HUDEP-2 (cell line): ENCODE measurements around the gene MVK.

Experiments
- DNase-seq, 76 experiments: peaks; one replicate each; lab custom pipeline; 2025; ENCODE audit not compliant: unreplicated experiment in 76 of 76; lab: John Stamatoyannopoulos, UW

MVK gene

GRCh38 chr12:109544955-109545531 lies 28.6 kb upstream of the MVK start:
- peak in 37 of 76 experiments; percentile 8 to 54 (median 22) for DNase-seq

DNA sequence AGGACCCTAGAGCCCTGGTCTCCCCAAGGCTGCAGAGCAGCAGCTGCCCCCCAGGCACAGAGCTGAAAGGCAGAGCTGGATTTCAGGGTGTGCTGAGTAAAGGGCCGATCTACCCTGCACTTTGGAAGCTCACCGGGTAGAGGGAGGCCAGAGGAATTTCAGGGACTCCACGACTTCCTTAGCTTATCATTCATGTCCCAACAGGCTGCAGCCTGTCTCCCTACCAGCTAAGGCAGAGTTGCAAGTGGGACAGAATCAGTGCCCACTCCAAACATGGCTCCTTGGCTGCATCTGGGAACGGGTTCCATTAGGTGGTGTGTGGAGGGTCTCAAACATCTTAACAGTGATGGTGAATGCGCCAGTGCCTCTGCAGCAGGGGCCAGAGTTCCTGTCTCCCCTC lies 27.8 kb upstream of the MVK start:
- no peak for DNase-seq

DNA sequence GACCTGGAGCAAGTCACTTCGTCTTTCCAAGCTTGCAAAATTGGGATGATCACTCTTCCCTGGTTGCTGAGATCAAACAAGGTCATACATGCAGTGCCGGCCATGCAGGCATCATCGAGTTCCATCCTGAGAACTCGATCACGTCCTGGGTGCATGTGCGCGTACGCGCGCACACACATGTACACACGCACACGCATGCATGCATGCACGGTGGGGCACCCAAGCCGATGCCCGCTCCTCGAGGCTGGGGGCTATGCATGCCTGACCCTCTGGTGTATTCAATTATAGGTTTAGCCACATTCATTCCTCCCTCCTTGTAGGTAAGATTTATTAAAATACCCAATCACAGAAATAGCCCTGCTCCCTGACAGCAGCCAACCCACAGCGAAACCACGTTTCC lies 26.3 kb upstream of the MVK start:
- DNase-seq: no peak

DNA sequence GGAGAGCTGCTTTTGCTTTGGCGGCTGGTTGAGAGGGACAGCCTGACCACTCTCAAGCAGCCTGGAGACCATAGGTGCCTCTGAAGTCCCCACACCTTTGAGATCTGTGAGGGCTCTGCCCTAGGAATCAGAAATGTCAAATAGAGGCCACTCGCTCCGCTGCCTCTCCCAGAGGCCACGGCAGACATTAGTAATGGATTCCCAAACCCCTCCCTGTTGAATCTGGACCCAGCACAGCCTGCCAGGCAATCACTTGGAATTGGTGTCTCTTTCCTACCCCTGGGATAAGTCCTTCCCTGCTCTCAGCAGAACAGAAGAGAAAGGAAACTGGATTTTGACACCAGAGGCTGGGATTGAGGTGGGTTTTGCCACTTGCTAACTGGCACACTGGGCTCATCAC lies 25.3 kb upstream of the MVK start:
- DNase-seq: no peak

DNA sequence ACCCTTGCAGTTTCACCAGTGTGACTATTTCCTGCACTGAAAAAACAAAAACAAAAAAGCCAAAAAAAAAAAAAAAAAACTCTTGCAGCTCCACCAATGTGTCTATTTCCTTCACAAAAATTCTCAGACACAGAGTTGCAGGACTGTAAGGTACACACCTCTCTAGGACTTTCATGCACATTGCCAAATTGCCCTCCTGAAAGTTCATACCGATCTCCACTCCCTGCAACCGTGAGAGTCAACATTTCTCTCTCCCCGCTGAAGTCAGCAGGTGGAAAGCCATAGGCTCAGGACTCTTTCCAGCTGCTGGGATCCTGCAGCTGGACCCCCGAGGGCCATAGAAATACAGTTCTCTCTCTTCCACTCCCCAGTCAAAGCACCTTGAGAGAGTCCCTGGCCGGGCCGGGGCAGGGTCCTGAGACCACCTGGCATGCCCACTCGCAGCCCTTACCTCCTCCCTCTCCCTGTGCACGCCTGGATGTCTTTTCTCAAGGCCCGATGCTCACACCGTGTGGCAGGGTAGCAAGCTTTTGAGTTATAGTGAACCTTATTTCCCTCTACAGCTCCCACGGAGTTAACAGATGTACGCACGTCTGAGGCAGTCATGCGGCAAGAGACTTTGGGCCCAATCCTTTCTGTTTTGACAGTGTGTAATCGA lies 23.9 kb upstream of the MVK start:
- DNase-seq: no peak

GRCh38 chr12:109550281-109550680 lies 23.3 kb upstream of the MVK start:
- no peak for DNase-seq

DNA sequence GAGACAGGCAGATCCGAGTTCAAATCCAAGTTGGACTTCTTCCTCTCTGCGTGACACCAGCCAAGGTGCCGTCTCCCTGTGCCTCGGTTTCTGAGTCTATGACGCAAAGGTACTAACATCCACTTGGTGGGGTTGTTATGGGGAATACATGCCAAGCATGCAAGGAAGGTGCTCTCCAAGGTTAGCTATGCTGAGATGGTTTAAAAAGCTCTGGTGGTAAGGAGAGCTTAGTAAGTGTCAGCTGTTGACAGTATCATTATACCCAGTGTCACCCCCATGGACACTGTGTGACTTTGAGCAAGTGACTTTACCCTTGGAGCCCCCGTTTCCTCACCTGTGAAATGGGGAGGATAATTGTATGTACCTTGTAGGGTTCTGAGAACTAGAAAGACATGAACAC lies 22.5 kb upstream of the MVK start:
- DNase-seq: no peak

DNA sequence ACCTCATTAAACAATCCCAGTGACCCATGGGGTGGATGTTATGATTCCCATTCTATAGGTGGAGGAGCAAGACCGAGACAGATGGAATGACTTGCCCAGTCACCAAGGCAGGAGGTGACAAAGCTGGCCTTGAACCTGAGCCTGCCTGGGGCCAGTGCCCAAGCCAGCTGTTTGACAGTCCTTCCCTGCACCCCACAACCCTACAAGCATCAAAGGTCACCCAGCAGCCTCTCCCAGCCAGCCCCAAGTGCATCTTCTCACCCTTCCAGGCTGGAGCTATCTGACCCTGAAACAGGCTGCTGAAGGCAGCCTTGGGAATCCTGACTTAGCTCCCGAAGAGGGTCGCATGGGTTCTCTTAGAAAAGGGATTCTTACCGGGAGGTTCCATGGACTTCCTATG lies 20.6 kb upstream of the MVK start:
- DNase-seq: no peak

DNA sequence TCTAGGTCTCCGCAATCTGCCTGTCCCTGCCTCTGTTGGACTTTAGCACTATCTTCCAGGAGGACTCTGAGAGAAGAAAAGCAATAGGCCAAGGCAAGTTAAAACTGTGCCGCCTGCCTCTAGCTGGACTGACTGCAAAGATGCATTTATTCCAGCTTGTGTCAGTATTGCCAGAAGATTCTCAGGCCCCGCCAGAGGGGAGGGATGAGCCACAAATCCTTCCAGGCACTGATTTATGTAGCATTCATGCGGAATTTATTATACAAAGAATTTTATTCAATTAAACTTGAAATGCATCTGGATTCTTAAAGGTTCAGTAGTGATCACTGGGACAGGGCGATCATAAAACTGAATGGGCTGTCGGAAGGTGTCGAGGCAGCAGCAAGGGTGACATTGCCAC lies 20.1 kb upstream of the MVK start:
- no peak for DNase-seq

GRCh38 chr12:109553906-109554500 lies 19.6 kb upstream of the MVK start:
- no peak for DNase-seq

DNA sequence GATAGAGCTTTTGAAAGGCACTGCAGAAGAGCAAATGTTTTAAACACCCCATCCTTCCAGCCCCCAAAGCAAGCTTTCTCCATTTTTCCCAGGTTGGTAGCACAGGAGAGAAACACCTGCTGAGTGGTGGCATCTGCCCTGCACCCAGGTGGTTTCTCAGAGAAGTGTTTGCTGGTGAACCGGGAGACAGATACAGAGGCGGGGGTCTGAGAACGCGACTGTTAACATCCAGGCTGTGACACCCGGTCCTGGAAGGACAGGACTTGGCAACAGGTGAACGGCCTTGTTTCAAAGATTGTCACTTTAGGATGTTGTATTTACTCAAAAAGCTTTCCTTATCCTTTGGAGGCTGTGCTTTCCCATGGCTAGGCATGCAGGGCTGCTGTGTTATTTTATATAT lies 18.8 kb upstream of the MVK start:
- DNase-seq: no peak

- DNase-seq: no peak
These were observed 17.9 kb upstream of the MVK start for GRCh38 chr12:109555431-109556315.

- DNase-seq: no peak
These were observed 16.4 kb upstream of the MVK start for GRCh38 chr12:109557200-109557599.

DNA sequence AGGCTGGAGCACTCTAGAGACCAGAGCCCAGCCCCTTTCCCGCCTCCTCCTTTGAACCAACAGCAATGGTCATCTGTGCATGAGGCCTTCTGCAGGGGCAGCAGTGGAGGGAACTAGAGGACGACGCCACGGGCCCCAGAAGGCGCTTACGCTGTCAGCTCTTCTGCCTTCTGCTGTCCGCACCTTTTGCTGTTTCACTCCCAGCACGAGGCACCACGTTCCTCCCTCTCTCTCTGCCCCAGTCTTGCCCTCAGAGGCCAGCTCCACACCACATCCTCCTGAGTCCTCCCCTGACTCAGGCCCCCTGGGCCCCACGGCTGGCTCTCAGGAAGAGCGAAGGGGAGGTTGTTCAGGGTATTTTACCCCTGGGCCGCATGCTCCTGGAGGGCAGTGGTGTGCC lies 15.8 kb upstream of the MVK start:
- no peak for DNase-seq

DNA sequence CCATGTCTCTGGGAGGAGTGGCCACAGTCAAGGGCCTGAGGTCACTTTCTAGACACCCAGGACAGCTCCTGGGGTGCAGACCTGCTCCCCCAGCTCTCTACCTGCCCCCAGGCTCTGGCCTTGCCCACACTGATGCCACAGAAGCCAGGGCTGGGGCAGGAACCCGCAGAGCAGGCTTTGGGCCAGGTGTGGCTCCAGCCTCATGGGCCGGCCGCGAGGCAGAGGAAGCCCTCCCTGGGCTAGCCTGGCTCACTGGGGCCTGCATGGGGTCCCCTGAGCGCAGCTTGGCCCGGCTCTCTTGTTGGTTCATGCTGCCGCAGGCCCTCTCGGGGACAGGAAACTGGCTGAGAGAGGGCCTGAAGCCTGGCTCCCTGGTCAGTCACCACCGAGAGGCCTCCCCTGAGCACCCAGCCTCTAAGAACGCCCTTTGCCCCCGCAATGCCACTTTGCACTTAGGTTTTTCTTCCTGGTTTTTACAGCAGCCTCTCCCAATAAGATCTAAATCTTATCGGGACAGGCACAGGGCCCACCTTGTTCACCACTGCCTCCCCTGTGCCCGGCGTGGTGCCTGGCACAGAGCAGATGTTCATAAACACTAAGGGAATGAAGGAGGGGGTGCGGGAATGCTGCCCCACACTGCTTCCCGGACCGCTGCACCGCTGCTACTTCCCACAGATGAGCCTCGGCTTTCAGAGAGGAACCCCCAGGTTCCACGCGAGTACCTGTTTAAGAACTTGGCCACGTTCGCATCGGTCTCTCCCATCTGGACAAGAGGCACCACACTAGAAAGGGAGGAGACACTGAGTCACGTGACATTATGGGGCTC lies 15.0 kb upstream of the MVK start:
- no peak for DNase-seq

- no peak for DNase-seq
These were observed 14.4 kb upstream of the MVK start for GRCh38 chr12:109559200-109559505.

GRCh38 chr12:109559601-109560000 lies 14.0 kb upstream of the MVK start:
- DNase-seq: no peak

DNA sequence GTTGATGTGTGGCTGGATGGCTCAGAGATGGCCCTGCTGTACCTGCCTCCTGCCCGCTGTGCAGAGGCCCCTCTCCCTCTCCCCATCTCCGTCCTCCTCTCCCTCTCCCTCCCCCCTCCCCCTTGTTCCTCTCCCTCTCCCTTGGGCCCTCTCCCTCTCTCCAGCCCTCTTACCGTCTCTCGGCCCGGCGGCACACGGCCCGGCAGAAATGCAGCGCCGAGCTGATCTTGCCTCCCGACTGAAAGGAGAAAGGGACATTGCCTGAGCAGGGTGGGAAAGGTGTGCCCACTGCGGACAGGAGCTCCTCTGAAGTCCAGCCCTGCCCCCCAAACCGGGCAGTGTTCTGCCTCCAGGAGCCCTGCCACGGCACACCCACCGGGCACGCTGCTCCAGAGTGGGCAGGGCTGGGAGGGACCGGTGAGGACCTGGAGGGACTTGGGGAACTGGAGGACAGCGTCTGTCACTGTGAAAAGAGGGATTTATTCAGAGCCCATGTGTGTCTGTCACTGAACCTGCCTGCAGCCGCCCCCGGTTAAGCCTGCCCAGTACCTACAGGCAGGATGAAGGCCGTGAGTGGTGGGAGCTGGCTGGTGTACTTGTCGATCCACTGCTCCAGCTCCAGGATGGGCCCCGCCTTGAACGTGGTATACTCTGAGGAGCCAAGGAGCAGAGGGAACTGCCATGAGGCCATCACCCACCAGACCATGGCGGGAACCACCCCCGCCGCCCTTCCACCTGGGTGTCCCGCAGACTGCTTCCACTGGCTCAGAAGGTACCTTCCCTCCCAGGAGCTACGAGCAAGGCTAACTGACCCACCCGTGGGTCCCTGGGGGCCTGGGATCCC lies 12.5 kb upstream of the MVK start:
- DNase-seq: no peak

GRCh38 chr12:109561711-109562030 lies 11.9 kb upstream of the MVK start:
- DNase-seq: no peak

DNA sequence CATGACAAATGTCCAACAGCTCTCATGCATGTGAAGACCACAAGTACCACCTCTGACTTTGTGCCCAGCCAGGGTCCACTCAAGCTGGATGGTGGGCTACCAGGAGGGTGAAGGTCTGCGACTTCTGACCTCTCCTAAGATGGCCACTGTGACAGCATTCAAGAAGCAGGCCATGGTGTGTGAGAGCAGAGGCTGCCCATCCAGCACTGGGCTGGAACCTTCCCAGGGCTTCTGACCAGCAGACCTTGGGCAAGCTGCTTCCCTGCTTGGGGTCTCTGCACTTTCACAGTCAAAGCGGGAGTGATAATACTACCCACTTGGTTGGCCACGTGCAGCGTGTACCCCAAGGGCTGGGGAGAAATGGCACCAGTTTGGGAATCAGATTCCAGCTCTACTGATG lies 10.7 kb upstream of the MVK start:
- DNase-seq: no peak
